HL-60 (cell line): Measurements from ENCODE around the gene EVX2.

Source experiments
- DNase-seq, 2 experiments: peaks; one replicate each; pipeline ENCODE4 v3.0.0-alpha.2; 2010 to 2020; ENCODE audit warnings: low read depth in 1 of 2, low spot score in 1 of 2
- H3K27ac ChIP-seq: fragments of 250-450 bp; sonication (Bioruptor Pico); replicated peaks from 2 replicates; pipeline ENCODE4 v1.5.1; 2020; ENCODE audit warnings: mild to moderate bottlenecking, moderate library complexity
- H3K27me3 ChIP-seq: fragments of 250-450 bp; sonication (Bioruptor Pico); 2 replicates; pipeline ENCODE4 v1.5.1; 2021; ENCODE audit warnings: mild to moderate bottlenecking, moderate library complexity; ENCODE audit not compliant: insufficient read depth, poor library complexity, severe bottlenecking
- H3K4me3 ChIP-seq: replicated peaks from 2 replicates; pipeline ENCODE4 v1.5.1; 2011; ENCODE audit warnings: mild to moderate bottlenecking, control low read depth, low read length; ENCODE audit not compliant: insufficient read depth
- CTCF ChIP-seq: IDR thresholded peaks from one replicate; pipeline ENCODE4 v1.5.1; 2011; ENCODE audit warnings: low read length, control low read depth, inconsistent platforms; ENCODE audit not compliant: insufficient read depth
- GABPA ChIP-seq: IDR thresholded peaks from 2 replicates; pipeline ENCODE4 v1.6.1; 2012; ENCODE audit warnings: low read depth
- POLR2AphosphoS5 ChIP-seq: IDR thresholded peaks from 2 replicates; pipeline ENCODE4 v1.6.1; 2012; ENCODE audit warnings: low read depth
- SPI1 ChIP-seq: IDR thresholded peaks from 2 replicates; pipeline ENCODE4 v1.6.1; 2012; ENCODE audit warnings: low read depth, mild to moderate bottlenecking, borderline replicate concordance
- TF ChIP-seq, protein P1 (sequence below): IDR thresholded peaks from 2 replicates; pipeline ENCODE4 v1.6.1; 2012; ENCODE audit warnings: low read depth; ENCODE audit not compliant: insufficient replicate concordance

The EVX2 gene

DNA sequence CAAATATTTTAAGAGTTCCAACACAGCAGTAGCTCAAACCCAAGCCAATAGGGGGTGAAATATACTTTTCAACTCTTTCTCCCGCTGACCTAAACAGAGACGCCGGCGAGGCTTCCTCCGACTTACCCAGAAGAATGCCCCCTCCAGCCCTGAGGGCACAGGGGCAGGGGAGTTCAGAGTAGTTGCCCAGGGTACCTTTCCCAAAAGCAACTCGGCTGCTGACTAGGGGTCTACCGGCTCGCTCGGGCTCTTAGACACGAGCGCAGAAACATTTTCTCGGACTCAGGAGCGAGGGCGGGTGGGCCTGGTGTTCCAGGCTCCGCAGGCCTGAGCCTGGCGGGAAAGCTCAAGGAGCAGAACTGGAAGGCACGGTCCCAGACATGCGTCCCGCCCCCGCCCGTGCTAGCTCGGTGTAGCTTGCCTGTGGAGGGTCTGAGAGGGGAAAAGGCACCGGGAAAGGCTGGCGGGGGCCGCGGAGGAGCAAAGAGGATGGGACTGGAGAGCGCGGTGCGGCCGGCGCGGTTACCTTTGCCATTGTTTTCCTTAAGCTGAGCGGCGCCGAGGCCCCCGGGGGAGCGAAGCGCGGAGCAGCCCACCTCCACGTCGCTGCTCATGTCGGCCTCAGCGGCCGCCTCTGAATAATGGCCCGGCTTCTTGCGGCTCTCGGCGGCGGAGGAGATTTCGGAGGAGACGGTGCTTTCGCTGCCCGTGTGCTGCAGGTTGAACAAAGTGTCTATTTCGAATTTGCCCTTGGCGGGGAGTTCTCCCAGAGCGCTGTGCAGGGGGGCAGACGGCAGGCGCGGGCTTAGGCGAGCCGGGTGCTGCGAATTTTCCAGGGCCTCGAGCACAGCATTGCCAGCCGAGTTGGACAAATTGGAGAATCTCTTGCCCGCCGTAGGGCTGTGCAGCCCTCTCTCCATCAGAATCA lies 674 bp downstream of the EVX2 start:
- peaks cover 87% of the 10 kb centered on the region for H3K27me3 ChIP-seq

DNA sequence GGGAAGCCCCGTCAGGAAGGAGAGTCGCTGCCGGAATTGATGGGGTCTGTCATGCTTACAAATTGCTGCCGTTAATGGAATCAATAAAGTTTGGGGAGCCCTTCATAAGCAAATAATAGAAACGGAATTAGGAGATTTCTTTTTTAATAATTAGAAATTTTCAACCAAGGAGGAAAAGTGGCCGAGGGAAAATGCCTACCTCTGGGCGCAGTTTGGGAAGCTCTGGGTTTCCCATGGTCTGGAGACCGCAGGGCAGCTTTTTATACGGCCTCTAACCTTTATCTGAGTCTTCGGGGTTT lies 1.3 kb downstream of the EVX2 start:
- peaks cover 85% of the 10 kb centered on the region for H3K27me3 ChIP-seq
- no peak for TF ChIP-seq CTCF
- H3K4me3 ChIP-seq = no peak overlapping the region
- DNase-seq = no peak
- H3K27ac ChIP-seq = no peak overlapping the region

More for the DNA sequence above, 674 bp downstream of the EVX2 start:
- Histone ChIP-seq H3K4me3 (no peak overlapping the region), H3K27ac (no peak overlapping the region)
- DNase-seq = no peak
- TF ChIP-seq POLR2AphosphoS5 (no peak), CTCF (no peak)
- TF ChIP-seq, protein P1, sequence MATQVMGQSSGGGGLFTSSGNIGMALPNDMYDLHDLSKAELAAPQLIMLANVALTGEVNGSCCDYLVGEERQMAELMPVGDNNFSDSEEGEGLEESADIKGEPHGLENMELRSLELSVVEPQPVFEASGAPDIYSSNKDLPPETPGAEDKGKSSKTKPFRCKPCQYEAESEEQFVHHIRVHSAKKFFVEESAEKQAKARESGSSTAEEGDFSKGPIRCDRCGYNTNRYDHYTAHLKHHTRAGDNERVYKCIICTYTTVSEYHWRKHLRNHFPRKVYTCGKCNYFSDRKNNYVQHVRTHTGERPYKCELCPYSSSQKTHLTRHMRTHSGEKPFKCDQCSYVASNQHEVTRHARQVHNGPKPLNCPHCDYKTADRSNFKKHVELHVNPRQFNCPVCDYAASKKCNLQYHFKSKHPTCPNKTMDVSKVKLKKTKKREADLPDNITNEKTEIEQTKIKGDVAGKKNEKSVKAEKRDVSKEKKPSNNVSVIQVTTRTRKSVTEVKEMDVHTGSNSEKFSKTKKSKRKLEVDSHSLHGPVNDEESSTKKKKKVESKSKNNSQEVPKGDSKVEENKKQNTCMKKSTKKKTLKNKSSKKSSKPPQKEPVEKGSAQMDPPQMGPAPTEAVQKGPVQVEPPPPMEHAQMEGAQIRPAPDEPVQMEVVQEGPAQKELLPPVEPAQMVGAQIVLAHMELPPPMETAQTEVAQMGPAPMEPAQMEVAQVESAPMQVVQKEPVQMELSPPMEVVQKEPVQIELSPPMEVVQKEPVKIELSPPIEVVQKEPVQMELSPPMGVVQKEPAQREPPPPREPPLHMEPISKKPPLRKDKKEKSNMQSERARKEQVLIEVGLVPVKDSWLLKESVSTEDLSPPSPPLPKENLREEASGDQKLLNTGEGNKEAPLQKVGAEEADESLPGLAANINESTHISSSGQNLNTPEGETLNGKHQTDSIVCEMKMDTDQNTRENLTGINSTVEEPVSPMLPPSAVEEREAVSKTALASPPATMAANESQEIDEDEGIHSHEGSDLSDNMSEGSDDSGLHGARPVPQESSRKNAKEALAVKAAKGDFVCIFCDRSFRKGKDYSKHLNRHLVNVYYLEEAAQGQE = no peak

DNA sequence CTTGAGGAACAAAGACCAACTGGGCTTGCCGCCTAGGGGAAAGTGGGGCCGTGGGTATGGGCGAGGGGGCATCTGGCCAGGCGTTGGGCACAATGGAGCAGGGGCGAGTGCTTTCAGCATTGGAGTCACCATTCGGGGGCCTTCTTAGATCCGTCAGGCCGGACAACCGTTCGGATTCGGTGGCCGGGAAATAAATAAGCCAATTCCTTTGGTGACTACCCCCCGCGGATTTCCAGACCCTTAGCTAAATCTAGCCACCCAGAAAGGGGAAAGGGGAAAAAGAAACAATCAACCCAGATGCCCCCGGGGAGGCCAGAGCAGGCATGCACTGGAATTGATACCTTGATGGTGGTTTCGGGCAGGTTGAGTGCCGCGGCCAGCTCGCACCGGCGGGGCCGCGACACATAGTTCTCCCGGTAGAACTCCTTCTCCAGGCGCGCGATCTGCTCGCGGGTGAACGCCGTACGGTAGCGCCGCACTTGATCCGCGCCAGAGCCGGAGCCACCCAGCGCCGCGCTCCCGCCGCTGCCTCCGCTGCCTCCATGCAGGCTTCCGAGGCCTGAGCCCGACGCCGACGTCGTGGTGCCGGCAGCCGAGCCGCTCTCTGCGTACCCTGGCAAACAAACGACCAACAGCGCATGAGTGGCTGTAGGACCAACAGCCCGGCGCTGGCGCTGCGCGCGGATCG lies 1.8 kb downstream of the EVX2 start:
- H3K27me3 ChIP-seq = peaks cover 85% of the 10 kb centered on the region
- H3K4me3 ChIP-seq = no peak overlapping the region
- TF ChIP-seq POLR2AphosphoS5 (no peak), GABPA (no peak), SPI1 (no peak), CTCF (no peak)
- TF ChIP-seq, protein P1 = no peak
- H3K27ac ChIP-seq = no peak overlapping the region
- no peak for DNase-seq
